ENCODE results near the gene SWAP70.

DNA sequence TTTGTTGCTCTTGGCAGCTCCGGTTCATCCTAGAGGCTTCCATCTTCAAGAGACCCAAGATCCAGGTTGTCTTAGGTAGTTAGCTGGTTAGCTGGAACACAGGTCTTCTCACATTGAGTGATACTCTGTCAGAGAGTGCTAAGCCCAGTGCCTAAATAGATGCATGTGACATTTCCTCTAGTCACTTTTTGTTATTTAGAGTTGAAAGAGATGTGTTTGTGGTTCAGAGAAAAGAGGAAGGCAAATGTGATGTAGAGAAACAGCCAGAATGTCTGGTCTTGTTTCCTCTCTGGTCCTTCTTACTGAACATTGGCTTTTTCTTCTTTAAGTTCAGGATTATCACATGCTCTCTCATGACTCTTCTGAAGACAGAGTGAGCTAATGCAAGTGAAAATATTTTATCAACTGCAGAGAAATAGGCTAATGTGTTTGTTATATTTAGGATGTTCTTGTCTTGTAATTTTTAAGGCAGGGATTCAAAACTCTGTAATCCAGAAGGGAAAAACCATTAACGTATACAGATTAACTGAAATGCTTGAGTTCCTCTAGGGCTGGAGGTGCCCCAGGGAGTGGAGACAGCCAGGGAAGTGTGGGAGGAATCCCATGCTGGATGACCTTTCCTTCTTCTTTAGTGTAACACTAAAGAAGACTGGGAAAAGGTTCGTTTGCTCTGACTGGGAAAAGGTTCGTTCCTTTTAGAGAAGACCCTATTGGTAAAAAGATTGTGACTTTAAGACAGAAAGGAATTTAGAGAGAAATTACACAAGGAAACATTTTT, 75.4 kb downstream of the SWAP70 start:
- TF ChIP-seq, protein P1, sequence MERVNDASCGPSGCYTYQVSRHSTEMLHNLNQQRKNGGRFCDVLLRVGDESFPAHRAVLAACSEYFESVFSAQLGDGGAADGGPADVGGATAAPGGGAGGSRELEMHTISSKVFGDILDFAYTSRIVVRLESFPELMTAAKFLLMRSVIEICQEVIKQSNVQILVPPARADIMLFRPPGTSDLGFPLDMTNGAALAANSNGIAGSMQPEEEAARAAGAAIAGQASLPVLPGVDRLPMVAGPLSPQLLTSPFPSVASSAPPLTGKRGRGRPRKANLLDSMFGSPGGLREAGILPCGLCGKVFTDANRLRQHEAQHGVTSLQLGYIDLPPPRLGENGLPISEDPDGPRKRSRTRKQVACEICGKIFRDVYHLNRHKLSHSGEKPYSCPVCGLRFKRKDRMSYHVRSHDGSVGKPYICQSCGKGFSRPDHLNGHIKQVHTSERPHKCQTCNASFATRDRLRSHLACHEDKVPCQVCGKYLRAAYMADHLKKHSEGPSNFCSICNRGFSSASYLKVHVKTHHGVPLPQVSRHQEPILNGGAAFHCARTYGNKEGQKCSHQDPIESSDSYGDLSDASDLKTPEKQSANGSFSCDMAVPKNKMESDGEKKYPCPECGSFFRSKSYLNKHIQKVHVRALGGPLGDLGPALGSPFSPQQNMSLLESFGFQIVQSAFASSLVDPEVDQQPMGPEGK (CRISPR knock-in tag; IDR thresholded peaks at IDR 0.05; ENCODE audit: borderline replicate concordance): no peak
- no peak for TF ChIP-seq SNAI2 (CRISPR knock-in tag; IDR thresholded peaks at IDR 0.05)
- no peak for TF ChIP-seq ZNF8 (CRISPR knock-in tag; IDR thresholded peaks at IDR 0.05)
- TF ChIP-seq RARB (CRISPR knock-in tag; IDR thresholded peaks at IDR 0.05): no peak
- no peak for TF ChIP-seq TOX (CRISPR knock-in tag; IDR thresholded peaks at IDR 0.05; ENCODE audit: borderline replicate concordance)
- TF ChIP-seq ARNTL (CRISPR knock-in tag; IDR thresholded peaks at IDR 0.05; ENCODE audit: borderline replicate concordance, low read depth): no peak
- TF ChIP-seq POU6F1 (CRISPR knock-in tag; IDR thresholded peaks at IDR 0.05; ENCODE audit: borderline replicate concordance, low read depth): no peak
- no peak for TF ChIP-seq ZFP3 (CRISPR knock-in tag; IDR thresholded peaks at IDR 0.05)
- TF ChIP-seq CREB5 (CRISPR knock-in tag; IDR thresholded peaks at IDR 0.05; ENCODE audit: low read depth): no peak
